Left lung (tissue), 10 donors: ENCODE results near the gene CTNND2. TPM values are rescaled to one million over a fixed set of nuclear protein-coding genes. Genes with fewer than 3 reads are reported as not detected.

ENCODE experiments used
- ATAC-seq: fragments of 200-7000 bp; cut with Tn5 transposase; one replicate; pipeline ENCODE4 v1.9.1; 2020; ENCODE audit warnings: moderate library complexity
- DNase-seq, 4 donors: peaks; one replicate each; pipeline ENCODE4 v3.0.0-alpha.2; 2013 to 2020
- H3K27ac ChIP-seq, 2 donors: fragments of 200-600 bp; sonication (generic) in 1 of 2; one replicate each; pipeline versions ENCODE4 v1.5.0 to v1.8.0; 2020 to 2021
- H3K27me3 ChIP-seq, 2 donors: fragments of 200-600 bp; sonication (generic) in 1 of 2; one replicate each; pipeline versions ENCODE4 v1.5.0 to v1.8.0; 2020 to 2021
- H3K36me3 ChIP-seq, 2 donors: fragments of 200-600 bp; sonication (generic) in 1 of 2; one replicate each; pipeline versions ENCODE4 v1.5.0 to v1.8.0; 2020 to 2021
- H3K4me1 ChIP-seq, 2 donors: fragments of 200-600 bp; one replicate each; pipeline ENCODE4 v1.8.0; 2021
- H3K4me3 ChIP-seq, 2 donors: fragments of 200-600 bp; sonication (generic) in 1 of 2; one replicate each; pipeline versions ENCODE4 v1.5.0 to v1.8.0; 2020 to 2021; ENCODE audit warnings: mild to moderate bottlenecking in 1 of 2
- H3K9me3 ChIP-seq, 2 donors: fragments of 200-600 bp; sonication (generic) in 1 of 2; one replicate each; pipeline versions ENCODE4 v1.5.0 to v1.8.0; 2020 to 2021
- CTCF ChIP-seq, 2 donors: fragments of 200-600 bp; sonication (generic) in 1 of 2; IDR thresholded peaks; one replicate each; pipeline versions ENCODE4 v1.5.0 to v1.8.0; 2021; ENCODE audit warnings: antibody characterized with exemption in 2 of 2
- intact Hi-C, 2 donors: fragments of 100-400 bp; cut with DNase I; formaldehyde crosslinking; loops; one replicate each; pipeline versions ENCODE4 v1.11.2 to v1.14.2; 2022
- polyA plus RNA-seq, 6 donors: library from polyadenylated mRNA; unstranded; fragments of 120-200 nt; gene quantifications; one replicate each; pipeline ENCODE4 v1.2.1, GENCODE V29; 2013; ENCODE audit not compliant: insufficient read length in 6 of 6
- total RNA-seq, 2 donors: library from RNA; stranded (reverse); fragmentation: NEBNext Ultra II Directional; extraction: Animal tissue kit (Norgen Biotek cat#: 25700); gene quantifications; one replicate each; pipeline ENCODE4 v1.2.1, GENCODE V29; 2021
- donor health status: DM: no; HTN: yes; CAD: no.
- donor health status: DM: no; HTN: no; CAD: no.

Gene CTNND2
- total and polyA plus RNA-seq, 8 donors, result 1.2 to 4.2 (median 2.2) TPM; not detected in 1

GRCh38 chr5:11507156-11507910 is 396.9 kb downstream of the CTNND2 start:
- ATAC-seq (no peak), DNase-seq (no peak)
- Histone ChIP-seq H3K27ac (no peak overlapping the region), H3K4me3 (no peak overlapping the region), H3K36me3 (no peaks in the 10 kb centered on the region), H3K4me1 (no peaks in the 10 kb centered on the region), H3K9me3 (no peaks in the 10 kb centered on the region), H3K27me3 (no peaks in the 10 kb centered on the region)
- intact Hi-C loops, result no loop called here
- TF ChIP-seq CTCF (IDR thresholded peaks at IDR 0.05), result no peak

GRCh38 chr5:11504886-11505193 is 399.4 kb downstream of the CTNND2 start:
- H3K9me3 ChIP-seq, result no peaks in the 10 kb centered on the region
- DNase-seq (no peak), ATAC-seq (no peak)
- H3K27me3 ChIP-seq, result no peaks in the 10 kb centered on the region
- no peak overlapping the region for H3K4me3 ChIP-seq
- no peak for TF ChIP-seq CTCF (IDR thresholded peaks at IDR 0.05)
- H3K27ac ChIP-seq, result no peak overlapping the region
- no peaks in the 10 kb centered on the region for H3K4me1 ChIP-seq
- no peaks in the 10 kb centered on the region for H3K36me3 ChIP-seq
- intact Hi-C loops, result no loop called here

GRCh38 chr5:11504065-11504885 is 400.0 kb downstream of the CTNND2 start:
- ATAC-seq (no peak), DNase-seq (no peak)
- Histone ChIP-seq H3K4me3 (no peak overlapping the region), H3K36me3 (no peaks in the 10 kb centered on the region), H3K27me3 (no peaks in the 10 kb centered on the region), H3K27ac (no peak overlapping the region), H3K4me1 (no peaks in the 10 kb centered on the region), H3K9me3 (no peaks in the 10 kb centered on the region)
- no peak for TF ChIP-seq CTCF (IDR thresholded peaks at IDR 0.05)
- intact Hi-C loops, result no loop called here

- DNase-seq (no peak), ATAC-seq (no peak)
- no peaks in the 10 kb centered on the region for H3K27me3 ChIP-seq
- H3K4me1 ChIP-seq, result no peaks in the 10 kb centered on the region
- no peaks in the 10 kb centered on the region for H3K36me3 ChIP-seq
- H3K4me3 ChIP-seq, result no peak overlapping the region
- H3K9me3 ChIP-seq, result no peaks in the 10 kb centered on the region
- intact Hi-C loops, result no loop called here
- no peak for TF ChIP-seq CTCF (IDR thresholded peaks at IDR 0.05)
- H3K27ac ChIP-seq, result no peak overlapping the region
Observed at GRCh38 chr5:11502783-11503182, 401.5 kb downstream of the CTNND2 start.

- intact Hi-C loops, result loop anchor here in 1 of 2 donors (10.0 kb wide), 1 partner anchor 233 kb away; no protein-coding TSS in a partner anchor
- no peak for DNase-seq
- ATAC-seq, result no peak
- no peak for TF ChIP-seq CTCF (IDR thresholded peaks at IDR 0.05)
- Histone ChIP-seq H3K27ac (no peak overlapping the region), H3K36me3 (no peaks in the 10 kb centered on the region), H3K9me3 (no peaks in the 10 kb centered on the region), H3K27me3 (no peaks in the 10 kb centered on the region), H3K4me1 (no peaks in the 10 kb centered on the region), H3K4me3 (no peak overlapping the region)
Observed at GRCh38 chr5:11497651-11498050, 406.6 kb downstream of the CTNND2 start.
